Right lobe of liver (tissue), 6 donors: ENCODE results near the gene CERS2. TPM values are rescaled to one million over a fixed set of nuclear protein-coding genes. Genes with fewer than 3 reads are reported as not detected.
A peak's percentile ranks its signal among the peaks of the same experiment; 100 is the strongest.

Experiments used
- ATAC-seq, 4 donors: fragments of 200-7000 bp; cut with Tn5 transposase; one replicate each; pipeline ENCODE4 v1.9.1; 2020; ENCODE audit warnings: mild to moderate bottlenecking in 4 of 4, moderate library complexity in 4 of 4
- DNase-seq, 3 donors: peaks; one replicate each; pipeline ENCODE4 v3.0.0-alpha.2; 2020
- H3K27ac ChIP-seq, 3 donors: fragments of 200-600 bp; one replicate each; pipeline ENCODE4 v1.8.0; 2022
- H3K27me3 ChIP-seq, 2 donors: fragments of 200-600 bp; one replicate each; pipeline ENCODE4 v1.8.0; 2022
- H3K36me3 ChIP-seq, 4 donors: fragments of 200-600 bp; sonication (generic) in 1 of 4; one replicate each; pipeline versions ENCODE4 v1.5.1 to v1.8.0; 2017 to 2022; ENCODE audit warnings: control low read depth in 1 of 4
- H3K4me1 ChIP-seq, 4 donors: fragments of 200-600 bp; sonication (generic) in 1 of 4; one replicate each; pipeline versions ENCODE4 v1.5.1 to v1.8.0; 2017 to 2022; ENCODE audit warnings: control low read depth in 1 of 4
- H3K4me3 ChIP-seq, 3 donors: fragments of 200-600 bp; one replicate each; pipeline ENCODE4 v1.8.0; 2022
- H3K9me3 ChIP-seq, 4 donors: fragments of 200-600 bp; sonication (generic) in 1 of 4; one replicate each; pipeline versions ENCODE4 v1.5.1 to v1.8.0; 2017 to 2022; ENCODE audit warnings: control low read depth in 1 of 4
- CTCF ChIP-seq, 4 donors: fragments of 200-600 bp in 3 of 4; fragments of 450-650 bp in 1 of 4; IDR thresholded peaks; one replicate each; pipeline versions ENCODE4 v1.5.1 to v1.8.0; 2016 to 2022; ENCODE audit warnings: antibody characterized with exemption in 4 of 4, mild to moderate bottlenecking in 2 of 4
- POLR2A ChIP-seq: fragments of 450-650 bp; IDR thresholded peaks from one replicate; pipeline ENCODE4 v1.6.1; 2017; ENCODE audit warnings: antibody characterized with exemption, mild to moderate bottlenecking
- WGBS: methylation state at CpG from one replicate; pipeline ENCODE4 v1.1.6; 2018; ENCODE audit warnings: low coverage, low lambda C conversion rate; ENCODE audit not compliant: insufficient coverage; ENCODE audit errors: missing lambda C conversion rate; 5-methylcytosine and 5-hydroxymethylcytosine counted together
- intact Hi-C, 2 donors: fragments of 100-400 bp; cut with DNase I; formaldehyde crosslinking; loops; one replicate each; pipeline versions ENCODE4 v1.11.2 to v1.14.1; 2022
- total RNA-seq, 6 experiments: library from RNA; depleted of rRNA in 2 of 6; stranded (reverse); fragments of >200 nt in 2 of 6; fragmentation: NEBNext Ultra II Directional in 3 of 6; extraction: Animal tissue kit (Norgen Biotek cat#: 25700) in 3 of 6; gene quantifications; one replicate each; pipeline versions ENCODE4 v1.1.0 to v1.2.4, GENCODE V29; 2016 to 2023
- donor health status: DM: no; HTN: yes; CAD: no.
- donor health status: DM: no; HTN: no; CAD: no.
- donor health status: DM: no; HTN: no; CAD: no.
- donor health status: DM: no; HTN: yes; CAD: no.
- donor health status: DM: no; HTN: yes; CAD: no.

CERS2 gene
- total RNA-seq, 6 experiments from 2014 or later, result 298 to 572 (median 459) TPM

GRCh38 chr1:150979092-150980056 is 4.7 kb upstream of the CERS2 start:
- Histone ChIP-seq H3K36me3 (no peaks in the 10 kb centered on the region), H3K27ac (peak overlapping the region; percentile 43 to 68 (median 56)), H3K4me1 (peaks cover 0 to 64% (median 26%) of the 10 kb centered on the region in 4 donors), H3K27me3 (no peaks in the 10 kb centered on the region), H3K4me3 (peak overlapping the region; percentile 18 to 43 (median 30)), H3K9me3 (no peaks in the 10 kb centered on the region)
- DNase-seq (peak; percentile 76 to 83 (median 81)), ATAC-seq (peak; percentile 31 to 47 (median 36))
- no peak for TF ChIP-seq POLR2A
- TF ChIP-seq CTCF (IDR thresholded peaks at IDR 0.05), result peak; percentile 99 to 100 (median 100)
- intact Hi-C loops, result loop anchor here in 1 of 2 donors (10.0 kb wide), 1 partner anchor 45 kb away; no protein-coding TSS in a partner anchor
- WGBS, result 8% methylated on average over 19 of the region's 23 CpGs

- Histone ChIP-seq H3K4me1 (peaks cover 0 to 60% (median 25%) of the 10 kb centered on the region in 4 donors), H3K36me3 (no peaks in the 10 kb centered on the region), H3K27me3 (no peaks in the 10 kb centered on the region), H3K27ac (peak overlapping the region; percentile 66 to 70 (median 69)), H3K9me3 (no peaks in the 10 kb centered on the region), H3K4me3 (no peak overlapping the region)
- WGBS, result 18% methylated on average over 9 of the region's 11 CpGs
- DNase-seq (peak; percentile 89 to 94 (median 92)), ATAC-seq (peak; percentile 54 to 70 (median 62))
- TF ChIP-seq CTCF (IDR thresholded peaks at IDR 0.05), result no peak
- peak; percentile 88 for TF ChIP-seq POLR2A
- intact Hi-C loops, result no loop called here
These were observed 2.5 kb upstream of the CERS2 start for GRCh38 chr1:150976879-150977694.

GRCh38 chr1:150976401-150976821 is 1.8 kb upstream of the CERS2 start:
- WGBS, result 81% methylated on average over 6 of the region's 9 CpGs
- no peaks in the 10 kb centered on the region for H3K9me3 ChIP-seq
- intact Hi-C loops, result no loop called here
- H3K4me3 ChIP-seq, result no peak overlapping the region
- no peaks in the 10 kb centered on the region for H3K27me3 ChIP-seq
- no peaks in the 10 kb centered on the region for H3K36me3 ChIP-seq
- H3K4me1 ChIP-seq, result peaks cover 0 to 59% (median 25%) of the 10 kb centered on the region in 4 donors
- DNase-seq, result no peak
- H3K27ac ChIP-seq, result peak overlapping the region; percentile 66 to 70 (median 69)
- ATAC-seq, result no peak
- TF ChIP-seq CTCF (IDR thresholded peaks at IDR 0.05), result no peak
- no peak for TF ChIP-seq POLR2A

- peak overlapping the region; percentile 90 to 97 (median 92) for H3K27ac ChIP-seq
- peak; percentile 46 to 64 (median 61) for DNase-seq
- peak in 1 of 4 donors; percentile 3 for ATAC-seq
- 0% methylated on average over 10 of the region's 67 CpGs for WGBS
- H3K36me3 ChIP-seq, result peaks cover 0 to 2% (median under 1%) of the 10 kb centered on the region in 4 donors
- H3K4me1 ChIP-seq, result peaks cover 0 to 58% (median 26%) of the 10 kb centered on the region in 4 donors
- H3K4me3 ChIP-seq, result peak overlapping the region; percentile 68 to 89 (median 81)
- no peaks in the 10 kb centered on the region for H3K27me3 ChIP-seq
- TF ChIP-seq POLR2A, result no peak
- no peak for TF ChIP-seq CTCF (IDR thresholded peaks at IDR 0.05)
- intact Hi-C loops, result no loop called here
- H3K9me3 ChIP-seq, result no peaks in the 10 kb centered on the region
These were observed 627 bp downstream of the CERS2 start for GRCh38 chr1:150973836-150974579.
